Measurements from ENCODE around the gene LVRN. TPM values are rescaled to one million over a fixed set of nuclear protein-coding genes. Genes with fewer than 3 reads are reported as not detected.
A peak's percentile ranks its signal among the peaks of the same experiment; 100 is the strongest.

Gene LVRN
- total RNA-seq, 4 donors from 2014 or later, result 4.2 to 15.9 (median 11.7) TPM

- 48 to 60% methylated on average over 1 of the region's 1 CpG for WGBS, 2 donors
- no peaks in the 10 kb centered on the region for H3K9me3 ChIP-seq
- no peak overlapping the region for H3K4me3 ChIP-seq
- H3K27me3 ChIP-seq, result no peaks in the 10 kb centered on the region
- no peaks in the 10 kb centered on the region for H3K36me3 ChIP-seq
- DNase-seq (ENCODE audit: low spot score in 2 of 2), result no peak
- H3K27ac ChIP-seq, result no peak overlapping the region
- no peak for TF ChIP-seq EP300 (IDR thresholded peaks at IDR 0.05)
- TF ChIP-seq POLR2A (IDR thresholded peaks at IDR 0.05), result no peak
- no peak for TF ChIP-seq CTCF (IDR thresholded peaks at IDR 0.05)
- H3K4me1 ChIP-seq, result no peaks in the 10 kb centered on the region
Measured at GRCh38 chr5:116025866-116026265, 63.6 kb downstream of the LVRN start.

GRCh38 chr5:116032094-116032517 lies 69.8 kb downstream of the LVRN start, which contains the start of gene ARL14EPL:
TSS of gene ARL14EPL (plus strand) at chr5:116032472. CDS start at chr5:116051466, 18,994 bp downstream.
- H3K27me3 ChIP-seq, result no peaks in the 10 kb centered on the region
- H3K36me3 ChIP-seq, result no peaks in the 10 kb centered on the region
- H3K27ac ChIP-seq, result no peak within 1 kb of the TSS
- H3K9me3 ChIP-seq, result no peaks in the 10 kb centered on the region
- no peak within 1 kb of the TSS for H3K4me3 ChIP-seq
- TF ChIP-seq POLR2A (IDR thresholded peaks at IDR 0.05) (no peak), EP300 (IDR thresholded peaks at IDR 0.05) (peak in 1 of 2 donors; percentile 26), CTCF (IDR thresholded peaks at IDR 0.05) (no peak)
- no peaks in the 10 kb centered on the region for H3K4me1 ChIP-seq
- WGBS, 2 donors, result 37 to 42% methylated on average over 9 of the region's 9 CpGs
- peak in 1 of 2 donors; percentile 17 for DNase-seq (ENCODE audit: low spot score in 2 of 2)

GRCh38 chr5:116032991-116033390 lies 70.7 kb downstream of the LVRN start:
- Histone ChIP-seq H3K4me1 (no peaks in the 10 kb centered on the region), H3K9me3 (no peaks in the 10 kb centered on the region), H3K36me3 (no peaks in the 10 kb centered on the region), H3K4me3 (no peak overlapping the region), H3K27ac (no peak overlapping the region), H3K27me3 (no peaks in the 10 kb centered on the region)
- 82 to 92% methylated on average over 3 of the region's 3 CpGs for WGBS, 2 donors
- DNase-seq (ENCODE audit: low spot score in 2 of 2), result no peak
- TF ChIP-seq EP300 (IDR thresholded peaks at IDR 0.05) (no peak), POLR2A (IDR thresholded peaks at IDR 0.05) (no peak), CTCF (IDR thresholded peaks at IDR 0.05) (no peak)

- Histone ChIP-seq H3K4me1 (no peaks in the 10 kb centered on the region), H3K36me3 (no peaks in the 10 kb centered on the region), H3K27me3 (no peaks in the 10 kb centered on the region), H3K27ac (no peak overlapping the region), H3K4me3 (no peak overlapping the region), H3K9me3 (no peaks in the 10 kb centered on the region)
- 89 to 90% methylated on average over 5 of the region's 5 CpGs for WGBS, 2 donors
- TF ChIP-seq CTCF (IDR thresholded peaks at IDR 0.05) (no peak), POLR2A (IDR thresholded peaks at IDR 0.05) (no peak), EP300 (IDR thresholded peaks at IDR 0.05) (no peak)
- no peak for DNase-seq (ENCODE audit: low spot score in 2 of 2)
Measured at GRCh38 chr5:116035123-116035522, 72.8 kb downstream of the LVRN start.

- Histone ChIP-seq H3K4me3 (no peak overlapping the region), H3K36me3 (no peaks in the 10 kb centered on the region), H3K27me3 (no peaks in the 10 kb centered on the region), H3K9me3 (no peaks in the 10 kb centered on the region), H3K4me1 (no peaks in the 10 kb centered on the region), H3K27ac (no peak overlapping the region)
- WGBS, 2 donors, result 67 to 72% methylated on average over 3 of the region's 3 CpGs
- TF ChIP-seq EP300 (IDR thresholded peaks at IDR 0.05) (no peak), POLR2A (IDR thresholded peaks at IDR 0.05) (no peak), CTCF (IDR thresholded peaks at IDR 0.05) (no peak)
- DNase-seq (ENCODE audit: low spot score in 2 of 2), result no peak
Measured at GRCh38 chr5:116037236-116037822, 75.1 kb downstream of the LVRN start.

All from tibial nerve (tissue), 4 donors.